HG02642 (cell line): ENCODE data around the gene PCBP4.

ENCODE experiments used
- ATAC-seq: cut with Tn5 transposase; IDR thresholded peaks from one replicate; pipeline ENCODE4 v1.9.1; 2021; ENCODE audit warnings: mild to moderate bottlenecking; ENCODE audit not compliant: unreplicated experiment, poor library complexity

Gene PCBP4

GRCh38 chr3:51942603-51943450 is 24.4 kb downstream of the PCBP4 start:
- peak; percentile 23 for ATAC-seq

- ATAC-seq = peak; percentile 93
These were observed 25.3 kb downstream of the PCBP4 start, which contains the start of the genes PARP3 and RRP9 for GRCh38 chr3:51941798-51942602. Gene PARP3 (plus strand): TSS chr3:51942363. CDS start chr3:51943356, 993 bp downstream. Gene RRP9 (minus strand): TSS chr3:51941904. CDS start chr3:51941867, 37 bp downstream.

GRCh38 chr3:51941463-51941797 is 25.8 kb downstream of the PCBP4 start:
- ATAC-seq = no peak

- ATAC-seq = no peak
These were observed 26.4 kb downstream of the PCBP4 start for GRCh38 chr3:51940648-51941462.

GRCh38 chr3:51938780-51939425 is 28.4 kb downstream of the PCBP4 start:
- ATAC-seq = no peak

- ATAC-seq = no peak
These were observed 29.4 kb downstream of the PCBP4 start for GRCh38 chr3:51937611-51938450.

GRCh38 chr3:51937014-51937413 is 30.2 kb downstream of the PCBP4 start:
- no peak for ATAC-seq

GRCh38 chr3:51935886-51936755 is 31.1 kb downstream of the PCBP4 start:
- ATAC-seq = no peak

GRCh38 chr3:51934991-51935885 is 32.0 kb downstream of the PCBP4 start:
- ATAC-seq = no peak

- ATAC-seq = no peak
These were observed 33.0 kb downstream of the PCBP4 start for GRCh38 chr3:51934139-51934850.

GRCh38 chr3:51933471-51934138 is 33.6 kb downstream of the PCBP4 start:
- no peak for ATAC-seq

- ATAC-seq = no peak
These were observed 34.5 kb downstream of the PCBP4 start for GRCh38 chr3:51932471-51933370.

GRCh38 chr3:51931756-51932155 is 35.5 kb downstream of the PCBP4 start:
- no peak for ATAC-seq

- no peak for ATAC-seq
These were observed 36.8 kb downstream of the PCBP4 start for GRCh38 chr3:51930439-51930838.

GRCh38 chr3:51929420-51930003 is 37.7 kb downstream of the PCBP4 start:
- no peak for ATAC-seq
